Peyer's patch (tissue), 4 donors: Measurements from ENCODE around the gene MX1.

Experiments used
- POLR2A ChIP-seq, 2 donors: fragments of 450-650 bp; IDR thresholded peaks; one replicate each; pipeline ENCODE4 v1.5.1; 2017; ENCODE audit warnings: antibody characterized with exemption in 2 of 2, mild to moderate bottlenecking in 2 of 2, moderate library complexity in 2 of 2
- TF ChIP-seq, protein P1 (sequence below), 6 experiments: fragments of 450-650 bp in 4 of 6; fragments of 200-600 bp in 2 of 6; sonication (generic) in 1 of 6; IDR thresholded peaks; one replicate each; pipeline ENCODE4 v1.5.1; 2017 to 2019; ENCODE audit warnings: antibody characterized with exemption in 6 of 6, mild to moderate bottlenecking in 3 of 6, moderate library complexity in 1 of 6

GRCh38 chr21:41393876-41394465 is 32.1 kb upstream of the MX1 start:
- TF ChIP-seq, protein P1, sequence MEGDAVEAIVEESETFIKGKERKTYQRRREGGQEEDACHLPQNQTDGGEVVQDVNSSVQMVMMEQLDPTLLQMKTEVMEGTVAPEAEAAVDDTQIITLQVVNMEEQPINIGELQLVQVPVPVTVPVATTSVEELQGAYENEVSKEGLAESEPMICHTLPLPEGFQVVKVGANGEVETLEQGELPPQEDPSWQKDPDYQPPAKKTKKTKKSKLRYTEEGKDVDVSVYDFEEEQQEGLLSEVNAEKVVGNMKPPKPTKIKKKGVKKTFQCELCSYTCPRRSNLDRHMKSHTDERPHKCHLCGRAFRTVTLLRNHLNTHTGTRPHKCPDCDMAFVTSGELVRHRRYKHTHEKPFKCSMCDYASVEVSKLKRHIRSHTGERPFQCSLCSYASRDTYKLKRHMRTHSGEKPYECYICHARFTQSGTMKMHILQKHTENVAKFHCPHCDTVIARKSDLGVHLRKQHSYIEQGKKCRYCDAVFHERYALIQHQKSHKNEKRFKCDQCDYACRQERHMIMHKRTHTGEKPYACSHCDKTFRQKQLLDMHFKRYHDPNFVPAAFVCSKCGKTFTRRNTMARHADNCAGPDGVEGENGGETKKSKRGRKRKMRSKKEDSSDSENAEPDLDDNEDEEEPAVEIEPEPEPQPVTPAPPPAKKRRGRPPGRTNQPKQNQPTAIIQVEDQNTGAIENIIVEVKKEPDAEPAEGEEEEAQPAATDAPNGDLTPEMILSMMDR (IDR thresholded peaks at IDR 0.05), result no peak
- no peak for TF ChIP-seq POLR2A (IDR thresholded peaks at IDR 0.05)
